Heart right ventricle (tissue), 16 donors: ENCODE measurements around the gene NVL. TPM values are rescaled to one million over a fixed set of nuclear protein-coding genes. Genes with fewer than 3 reads are reported as not detected.

Experiments used
- ATAC-seq, 8 donors: fragments of 200-7000 bp; cut with Tn5 transposase; one replicate each; pipeline ENCODE4 v1.9.1; 2020; ENCODE audit warnings: mild to moderate bottlenecking in 8 of 8, moderate library complexity in 8 of 8, moderate number of reproducible peaks in 1 of 8
- DNase-seq, 2 donors: peaks; one replicate each; pipeline ENCODE4 v3.0.0-alpha.2; 2020
- H3K27ac ChIP-seq, 10 donors: fragments of 200-600 bp; sonication (generic) in 2 of 10; one replicate each; pipeline versions ENCODE4 v1.5.0 to v1.8.0; 2020 to 2022; ENCODE audit warnings: mild to moderate bottlenecking in 3 of 10
- H3K27me3 ChIP-seq, 7 donors: fragments of 200-600 bp; one replicate each; pipeline ENCODE4 v1.8.0; 2021 to 2022; ENCODE audit warnings: mild to moderate bottlenecking in 2 of 7
- H3K36me3 ChIP-seq, 9 donors: fragments of 200-600 bp; sonication (generic) in 1 of 9; one replicate each; pipeline versions ENCODE4 v1.5.0 to v1.8.0; 2020 to 2022; ENCODE audit warnings: mild to moderate bottlenecking in 2 of 9
- H3K4me1 ChIP-seq, 9 donors: fragments of 200-600 bp; sonication (generic) in 1 of 9; one replicate each; pipeline versions ENCODE4 v1.5.0 to v1.8.0; 2020 to 2022; ENCODE audit warnings: mild to moderate bottlenecking in 4 of 9
- H3K4me3 ChIP-seq, 10 donors: fragments of 200-600 bp; sonication (generic) in 2 of 10; one replicate each; pipeline versions ENCODE4 v1.5.0 to v1.8.0; 2020 to 2022; ENCODE audit warnings: mild to moderate bottlenecking in 7 of 10, moderate library complexity in 2 of 10
- H3K9me3 ChIP-seq, 11 donors: fragments of 200-600 bp in 10 of 11; sonication (generic) in 2 of 11; one replicate each; pipeline versions ENCODE4 v1.5.0 to v1.8.0; 2013 to 2022; ENCODE audit warnings: mild to moderate bottlenecking in 2 of 11, control low read depth in 1 of 11, moderate library complexity in 1 of 11
- WGBS, 2 donors: extraction: QIAGEN DNeasy Blood & Tissue Kit; methylation state at CpG; one replicate each; pipeline ENCODE4 v1.1.7; 2013; ENCODE audit warnings: inconsistent platforms in 1 of 2; 5-methylcytosine and 5-hydroxymethylcytosine counted together
- intact Hi-C, 10 donors: fragments of 100-400 bp; cut with DNase I; formaldehyde crosslinking; loops; one replicate each; pipeline versions ENCODE4 v1.11.1 to v1.14.2; 2022
- polyA plus RNA-seq, 2 donors: library from polyadenylated mRNA; stranded (reverse); fragments of 200-250 nt; gene quantifications; one replicate each; pipeline ENCODE4 v1.2.3, GENCODE V29; 2013
- total RNA-seq, 10 donors: library from RNA; stranded (reverse); fragmentation: NEBNext Ultra II Directional in 3 of 10; extraction: Animal tissue kit (Norgen Biotek cat#: 25700) in 3 of 10; gene quantifications; one replicate each; pipeline versions ENCODE4 v1.2.1 to v1.2.4, GENCODE V29; 2021 to 2023
- TF ChIP-seq, protein P1 (sequence below), 9 donors: fragments of 200-600 bp; sonication (generic) in 2 of 9; IDR thresholded peaks; one replicate each; pipeline versions ENCODE4 v1.5.0 to v1.8.0; 2021 to 2022; ENCODE audit warnings: antibody characterized with exemption in 9 of 9, mild to moderate bottlenecking in 5 of 9, moderate library complexity in 1 of 9
- donor health status: Arrhythmogenic right ventricular cardiomyopathy.
- donor health status: ischemic (EF 13 %, LVEDD 7.1; RV severe dilation, severe dysfunction).
- donor health status: healthy with polysubstance abuse.
- donor health status: DM: no; HTN: yes; CAD: no.
- donor health status: DM: no; HTN: no; CAD: no.
- donor health status: ischemic (EF 25% LVEDD 6.9; RV normal size, moderate dysfunction).
- donor health status: ischemic (EF 25% LVEDD 5.7; RV mildly dilated, moderate dysfunction).
- donor health status: healthy.
- donor health status: DM: yes; HTN: yes; CAD: no.
- donor health status: Ischemic cardiomyopathy.
- donor health status: ischemic (EF 35%, LVEDD 5.7; RV mildly dilated, moderate dysfunction).
- donor health status: nonischemic (EF 11% LVEDD 7.7; RV severe dilation, severe dysfunction).
- donor health status: DM: yes; HTN: yes; CAD: no.
- donor health status: PGD.
- donor health status: ischemic (EF 29% LVEDD 5.4; RV normal size, mild dysfunction).
- donor health status: nonischemic (EF 23%, LVEDD 6.1; RV moderate dilation, normal function).

The NVL gene
- total and polyA plus RNA-seq, 12 donors: 7.7 to 37.3 (median 10.5) TPM

DNA sequence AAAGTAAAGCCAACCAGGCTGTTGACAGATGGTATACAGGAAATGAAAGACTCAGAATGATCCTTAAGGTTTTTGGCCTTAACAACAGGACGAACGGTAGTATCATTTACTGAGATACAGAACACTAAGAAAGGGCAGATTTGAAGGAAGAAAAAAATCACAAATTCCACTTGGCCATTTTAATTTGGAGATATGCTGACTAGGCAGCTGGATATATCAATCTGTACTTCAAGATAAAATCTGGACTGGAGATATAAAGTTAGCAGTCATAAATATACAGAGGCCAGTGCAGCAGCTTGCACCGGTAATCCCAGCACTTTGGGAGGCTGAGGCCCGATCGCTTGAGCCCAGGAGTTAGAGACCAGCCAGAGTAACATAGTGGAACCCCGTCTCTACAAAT lies 1.3 kb downstream of the NVL start:
- intact Hi-C loops: loop anchor here in 2 of 10 donors (5.0 to 10.0 kb wide), 2 partner anchors 141 to 164 kb away; no protein-coding TSS in a partner anchor
- H3K4me1 ChIP-seq: peaks cover 5 to 35% (median 21%) of the 10 kb centered on the region in 9 donors
- TF ChIP-seq, protein P1, sequence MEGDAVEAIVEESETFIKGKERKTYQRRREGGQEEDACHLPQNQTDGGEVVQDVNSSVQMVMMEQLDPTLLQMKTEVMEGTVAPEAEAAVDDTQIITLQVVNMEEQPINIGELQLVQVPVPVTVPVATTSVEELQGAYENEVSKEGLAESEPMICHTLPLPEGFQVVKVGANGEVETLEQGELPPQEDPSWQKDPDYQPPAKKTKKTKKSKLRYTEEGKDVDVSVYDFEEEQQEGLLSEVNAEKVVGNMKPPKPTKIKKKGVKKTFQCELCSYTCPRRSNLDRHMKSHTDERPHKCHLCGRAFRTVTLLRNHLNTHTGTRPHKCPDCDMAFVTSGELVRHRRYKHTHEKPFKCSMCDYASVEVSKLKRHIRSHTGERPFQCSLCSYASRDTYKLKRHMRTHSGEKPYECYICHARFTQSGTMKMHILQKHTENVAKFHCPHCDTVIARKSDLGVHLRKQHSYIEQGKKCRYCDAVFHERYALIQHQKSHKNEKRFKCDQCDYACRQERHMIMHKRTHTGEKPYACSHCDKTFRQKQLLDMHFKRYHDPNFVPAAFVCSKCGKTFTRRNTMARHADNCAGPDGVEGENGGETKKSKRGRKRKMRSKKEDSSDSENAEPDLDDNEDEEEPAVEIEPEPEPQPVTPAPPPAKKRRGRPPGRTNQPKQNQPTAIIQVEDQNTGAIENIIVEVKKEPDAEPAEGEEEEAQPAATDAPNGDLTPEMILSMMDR (IDR thresholded peaks at IDR 0.05): no peak
- no peaks in the 10 kb centered on the region for H3K9me3 ChIP-seq
- DNase-seq (no peak), ATAC-seq (no peak)
- H3K27ac ChIP-seq: no peak overlapping the region
- peaks cover 0 to 33% (median 3%) of the 10 kb centered on the region in 9 donors for H3K36me3 ChIP-seq
- peak overlapping the region in 6 of 10 donors; percentile 69 to 97 (median 84) for H3K4me3 ChIP-seq
- no peaks in the 10 kb centered on the region for H3K27me3 ChIP-seq
- WGBS, 2 donors: 78 to 84% methylated on average over 6 of the region's 6 CpGs

DNA sequence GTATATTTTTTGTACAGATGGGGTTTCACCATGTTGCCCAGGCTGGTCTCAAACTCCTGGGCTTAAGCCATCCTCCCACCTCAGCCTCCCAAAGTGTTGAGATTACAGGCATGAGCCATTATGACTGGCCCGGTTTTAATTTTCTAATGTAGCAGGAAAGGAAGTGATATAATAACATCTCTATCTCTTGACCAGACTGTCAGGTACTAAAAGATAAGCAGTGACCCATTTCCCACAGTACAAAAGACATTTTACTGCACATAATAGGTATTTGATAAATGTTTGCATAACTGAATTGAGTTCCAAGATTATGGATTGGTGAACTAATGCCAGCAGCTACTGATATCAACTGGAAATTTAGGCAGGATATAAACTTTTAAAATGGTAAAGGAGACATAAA lies 4.0 kb downstream of the NVL start:
- Histone ChIP-seq H3K27me3 (no peaks in the 10 kb centered on the region), H3K27ac (no peak overlapping the region), H3K4me3 (no peak overlapping the region), H3K4me1 (peaks cover 5 to 31% (median 17%) of the 10 kb centered on the region in 9 donors), H3K36me3 (peaks cover 0 to 46% (median 3%) of the 10 kb centered on the region in 9 donors), H3K9me3 (no peaks in the 10 kb centered on the region)
- TF ChIP-seq, protein P1 (IDR thresholded peaks at IDR 0.05): no peak
- 59 to 67% methylated on average over 1 of the region's 1 CpG for WGBS, 2 donors
- no peak for DNase-seq
- intact Hi-C loops: loop anchor here in 2 of 10 donors (5.0 to 10.0 kb wide), 2 partner anchors 139 to 161 kb away; no protein-coding TSS in a partner anchor
- ATAC-seq: no peak

DNA sequence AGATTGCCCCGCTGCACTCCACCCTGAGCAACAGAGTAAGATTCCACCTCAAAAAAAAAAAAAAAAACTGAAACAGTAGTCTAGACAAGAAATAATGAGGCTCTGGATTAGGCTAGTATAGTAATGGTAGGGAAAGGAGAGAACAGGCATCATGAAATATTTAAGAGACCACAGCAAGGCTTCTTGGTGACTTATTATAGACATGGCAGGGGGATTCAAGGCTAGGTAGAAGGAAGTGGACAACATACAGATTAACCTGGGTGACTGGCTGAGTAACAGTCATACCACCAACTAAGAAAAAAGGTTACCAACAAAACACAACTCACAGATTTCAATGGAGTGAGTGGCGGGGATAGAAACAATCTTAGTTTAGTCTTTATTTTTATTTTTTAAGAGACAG lies 8.3 kb downstream of the NVL start:
- DNase-seq (no peak), ATAC-seq (no peak)
- no peaks in the 10 kb centered on the region for H3K9me3 ChIP-seq
- H3K4me1 ChIP-seq: peaks cover 0 to 6% (median 0%) of the 10 kb centered on the region in 9 donors
- WGBS, 2 donors: 99 to 100% methylated on average over 2 of the region's 2 CpGs
- H3K27ac ChIP-seq: no peak overlapping the region
- no peak overlapping the region for H3K4me3 ChIP-seq
- H3K36me3 ChIP-seq: peaks cover 0 to 59% (median 4%) of the 10 kb centered on the region in 9 donors
- intact Hi-C loops: loop anchor here in 1 of 10 donors (10.0 kb wide), 1 partner anchor 157 kb away; no protein-coding TSS in a partner anchor
- TF ChIP-seq, protein P1 (IDR thresholded peaks at IDR 0.05): no peak
- H3K27me3 ChIP-seq: no peaks in the 10 kb centered on the region

DNA sequence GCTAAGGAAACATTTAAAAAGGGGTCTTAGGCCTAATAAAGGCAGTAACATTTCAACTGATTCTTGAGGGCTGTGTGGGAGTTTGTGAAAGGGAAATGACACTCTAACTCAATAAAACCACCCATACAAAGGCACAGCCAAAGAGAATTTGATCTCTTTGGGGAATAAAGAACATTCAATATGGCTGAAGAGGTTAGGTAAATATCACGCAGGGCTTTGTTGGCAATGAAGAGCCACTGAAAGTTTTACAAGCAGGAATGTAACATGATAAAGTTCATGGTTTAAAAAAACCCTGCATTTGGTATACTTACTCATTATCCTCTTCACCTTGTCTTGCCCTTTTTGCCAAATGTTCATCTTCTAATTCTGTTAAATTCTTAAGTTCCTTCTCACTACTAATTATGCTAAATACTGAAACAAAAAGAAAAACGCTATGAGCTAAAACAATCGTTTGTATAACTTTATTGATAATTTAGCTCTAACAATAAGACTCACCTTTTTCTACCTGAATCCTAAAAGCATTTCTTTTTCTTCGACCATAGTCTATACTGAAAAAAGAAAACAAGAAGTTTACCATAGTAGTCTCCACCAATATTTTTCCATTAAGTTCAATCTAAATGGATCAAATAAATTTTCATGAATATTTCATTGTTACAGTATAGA lies 12.5 kb downstream of the NVL start:
- whole genome bisulfite sequencing, 2 donors: 91 to 92% methylated on average over 4 of the region's 4 CpGs
- Histone ChIP-seq H3K36me3 (peaks cover 0 to 62% (median 14%) of the 10 kb centered on the region in 9 donors), H3K4me3 (no peak overlapping the region), H3K27ac (no peak overlapping the region), H3K4me1 (no peaks in the 10 kb centered on the region), H3K27me3 (no peaks in the 10 kb centered on the region), H3K9me3 (no peaks in the 10 kb centered on the region)
- ATAC-seq (no peak), DNase-seq (no peak)
- intact Hi-C loops: no loop called here
- TF ChIP-seq, protein P1 (IDR thresholded peaks at IDR 0.05): no peak
